Naive B cell (primary cell): ENCODE measurements around the gene HAUS3. TPM values are rescaled to one million over a fixed set of nuclear protein-coding genes. Genes with fewer than 3 reads are reported as not detected.

Experiments
- ATAC-seq, 2 donors: fragments of 150-1000 bp; cut with Tn5 transposase; 2 replicates each; pipeline ENCODE4 v1.10.0; 2021; ENCODE audit warnings: low read depth in 2 of 2, mild to moderate bottlenecking in 2 of 2, moderate library complexity in 2 of 2
- DNase-seq: peaks from one replicate; pipeline ENCODE4 v3.0.0; 2022
- H3K27ac Mint-ChIP-seq, 6 donors: one replicate each; pipeline ENCODE4 v1.8.0; 2020 to 2022; ENCODE audit warnings: mild to moderate bottlenecking in 6 of 6, mixed read lengths in 6 of 6, moderate library complexity in 5 of 6, inconsistent platforms in 2 of 6
- H3K27me3 Mint-ChIP-seq, 3 donors: one replicate each; pipeline ENCODE4 v1.8.0; 2021 to 2022; ENCODE audit warnings: mixed read lengths in 3 of 3, mild to moderate bottlenecking in 1 of 3
- H3K36me3 Mint-ChIP-seq, 2 donors: one replicate each; pipeline ENCODE4 v1.8.0; 2020 to 2022; ENCODE audit warnings: mixed read lengths in 2 of 2, inconsistent platforms in 1 of 2, mild to moderate bottlenecking in 1 of 2
- H3K4me1 Mint-ChIP-seq, 3 donors: one replicate each; pipeline ENCODE4 v1.8.0; 2020 to 2022; ENCODE audit warnings: mixed read lengths in 3 of 3, inconsistent platforms in 1 of 3, mild to moderate bottlenecking in 1 of 3, moderate library complexity in 1 of 3
- H3K4me3 Mint-ChIP-seq, 8 donors: one replicate each; pipeline ENCODE4 v1.8.0; 2020 to 2022; ENCODE audit warnings: mild to moderate bottlenecking in 8 of 8, mixed read lengths in 8 of 8, moderate library complexity in 8 of 8, inconsistent platforms in 2 of 8
- H3K9me3 Mint-ChIP-seq, 7 donors: one replicate each; pipeline ENCODE4 v1.8.0; 2020 to 2022; ENCODE audit warnings: mixed read lengths in 7 of 7, mild to moderate bottlenecking in 5 of 7, inconsistent platforms in 2 of 7, moderate library complexity in 1 of 7
- polyA plus RNA-seq, 6 donors: library from polyadenylated mRNA; unstranded; fragments of 300-500 nt; fragmentation: Illumina TruSeq; gene quantifications; one replicate each; pipeline ENCODE4 v1.2.3, GENCODE V29; 2021; ENCODE audit warnings: low read depth in 6 of 6

Gene HAUS3
- polyA plus RNA-seq, 6 donors from 2014 or later: 13.3 to 29.1 (median 19.3) TPM

- Mint-ChIP-seq H3K4me3 (no peak overlapping the region), H3K27me3 (no peaks in the 10 kb centered on the region), H3K27ac (no peak overlapping the region), H3K36me3 (peaks cover 0 to 9% of the 10 kb centered on the region in 2 donors), H3K4me1 (no peaks in the 10 kb centered on the region), H3K9me3 (peaks cover 3 to 13% (median 6%) of the 10 kb centered on the region in 7 donors)
- DNase-seq: no peak
- ATAC-seq: no peak
These were observed 62.2 kb downstream of the HAUS3 start for GRCh38 chr4:2179717-2180116.

GRCh38 chr4:2178986-2179385 is 62.9 kb downstream of the HAUS3 start:
- Mint-ChIP-seq H3K27ac (no peak overlapping the region), H3K4me1 (no peaks in the 10 kb centered on the region), H3K4me3 (no peak overlapping the region), H3K9me3 (peaks cover 3 to 13% (median 6%) of the 10 kb centered on the region in 7 donors), H3K36me3 (peaks cover 0 to 9% of the 10 kb centered on the region in 2 donors), H3K27me3 (no peaks in the 10 kb centered on the region)
- DNase-seq (no peak), ATAC-seq (no peak)

Other genes starting within 250 kb of the HAUS3 start
- 10 to 100 TPM; 11.0 to 42.3 (median 25.4) TPM for gene NELFA, start 233.1 kb downstream of the HAUS3 start, polyA plus RNA-seq
- gene NAT8L, start 182.8 kb downstream of the HAUS3 start, polyA plus RNA-seq: not detected
- under 1 TPM in 4 of 6 donors, not detected in 2; 0.62 to 0.79 (median 0.71) TPM for gene POLN, start within 50 bp of the HAUS3 start, polyA plus RNA-seq
- 10 to 100 TPM; 29.4 to 46.2 (median 40.6) TPM for gene MXD4, start 20.0 kb upstream of the HAUS3 start, polyA plus RNA-seq
- 1 to 10 TPM in 4 of 6 donors, under 1 TPM in 2; 0.71 to 2.9 (median 1.4) TPM for gene ZFYVE28, start 176.5 kb upstream of the HAUS3 start, polyA plus RNA-seq
- gene CFAP99, start 176.8 kb upstream of the HAUS3 start, polyA plus RNA-seq: not detected
- 10 to 100 TPM; 48.9 to 87.9 (median 64.8) TPM for gene RNF4, start 227.0 kb upstream of the HAUS3 start, polyA plus RNA-seq